Neutrophil (primary cell): Measurements from ENCODE around the gene TRPM7.

Source experiments
- H3K27ac ChIP-seq: fragments of 200-600 bp; sonication (generic); 2 replicates; pipeline ENCODE4 v1.5.1; 2016; ENCODE audit warnings: mild to moderate bottlenecking, moderate library complexity
- H3K27me3 ChIP-seq: fragments of 200-600 bp; sonication (generic); 2 replicates; pipeline ENCODE4 v1.6.0; 2016; ENCODE audit warnings: mild to moderate bottlenecking
- H3K36me3 ChIP-seq: fragments of 200-600 bp; sonication (generic); 2 replicates; pipeline ENCODE4 v1.5.1; 2017
- H3K4me1 ChIP-seq, 2 experiments: fragments of 200-600 bp in 1 of 2; sonication (generic) in 1 of 2; 1 replicate in 1 of 2; 2 replicates in 1 of 2; pipeline versions ENCODE4 v1.5.1 to v1.6.1; 2013 to 2016; ENCODE audit warnings: low read depth in 1 of 2, low read length in 1 of 2, mild to moderate bottlenecking in 1 of 2, moderate library complexity in 1 of 2; ENCODE audit not compliant: control insufficient read depth in 1 of 2, insufficient read depth in 1 of 2
- H3K4me3 ChIP-seq, 2 experiments: fragments of 200-600 bp in 1 of 2; sonication (generic) in 1 of 2; 1 replicate in 1 of 2; 2 replicates in 1 of 2; pipeline ENCODE4 v1.5.1; 2013 to 2016; ENCODE audit warnings: low read depth in 1 of 2, low read length in 1 of 2, mild to moderate bottlenecking in 1 of 2, moderate library complexity in 1 of 2
- H3K9me3 ChIP-seq: fragments of 200-600 bp; sonication (generic); 2 replicates; pipeline ENCODE4 v1.5.1; 2016
- TF ChIP-seq, protein P1 (sequence below): fragments of 200-600 bp; sonication (generic); IDR thresholded peaks from 2 replicates; pipeline ENCODE4 v1.5.1; 2016; ENCODE audit warnings: antibody characterized with exemption

TRPM7 gene

GRCh38 chr15:50558012-50558411, 128.6 kb downstream of the TRPM7 start:
- Histone ChIP-seq H3K27ac (no peak overlapping the region), H3K36me3 (peaks cover 5% of the 10 kb centered on the region), H3K4me3 (no peak overlapping the region), H3K4me1 (peaks cover 3 to 5% of the 10 kb centered on the region in 2 experiments), H3K9me3 (no peaks in the 10 kb centered on the region), H3K27me3 (no peaks in the 10 kb centered on the region)
- TF ChIP-seq, protein P1, sequence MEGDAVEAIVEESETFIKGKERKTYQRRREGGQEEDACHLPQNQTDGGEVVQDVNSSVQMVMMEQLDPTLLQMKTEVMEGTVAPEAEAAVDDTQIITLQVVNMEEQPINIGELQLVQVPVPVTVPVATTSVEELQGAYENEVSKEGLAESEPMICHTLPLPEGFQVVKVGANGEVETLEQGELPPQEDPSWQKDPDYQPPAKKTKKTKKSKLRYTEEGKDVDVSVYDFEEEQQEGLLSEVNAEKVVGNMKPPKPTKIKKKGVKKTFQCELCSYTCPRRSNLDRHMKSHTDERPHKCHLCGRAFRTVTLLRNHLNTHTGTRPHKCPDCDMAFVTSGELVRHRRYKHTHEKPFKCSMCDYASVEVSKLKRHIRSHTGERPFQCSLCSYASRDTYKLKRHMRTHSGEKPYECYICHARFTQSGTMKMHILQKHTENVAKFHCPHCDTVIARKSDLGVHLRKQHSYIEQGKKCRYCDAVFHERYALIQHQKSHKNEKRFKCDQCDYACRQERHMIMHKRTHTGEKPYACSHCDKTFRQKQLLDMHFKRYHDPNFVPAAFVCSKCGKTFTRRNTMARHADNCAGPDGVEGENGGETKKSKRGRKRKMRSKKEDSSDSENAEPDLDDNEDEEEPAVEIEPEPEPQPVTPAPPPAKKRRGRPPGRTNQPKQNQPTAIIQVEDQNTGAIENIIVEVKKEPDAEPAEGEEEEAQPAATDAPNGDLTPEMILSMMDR: no peak

DNA sequence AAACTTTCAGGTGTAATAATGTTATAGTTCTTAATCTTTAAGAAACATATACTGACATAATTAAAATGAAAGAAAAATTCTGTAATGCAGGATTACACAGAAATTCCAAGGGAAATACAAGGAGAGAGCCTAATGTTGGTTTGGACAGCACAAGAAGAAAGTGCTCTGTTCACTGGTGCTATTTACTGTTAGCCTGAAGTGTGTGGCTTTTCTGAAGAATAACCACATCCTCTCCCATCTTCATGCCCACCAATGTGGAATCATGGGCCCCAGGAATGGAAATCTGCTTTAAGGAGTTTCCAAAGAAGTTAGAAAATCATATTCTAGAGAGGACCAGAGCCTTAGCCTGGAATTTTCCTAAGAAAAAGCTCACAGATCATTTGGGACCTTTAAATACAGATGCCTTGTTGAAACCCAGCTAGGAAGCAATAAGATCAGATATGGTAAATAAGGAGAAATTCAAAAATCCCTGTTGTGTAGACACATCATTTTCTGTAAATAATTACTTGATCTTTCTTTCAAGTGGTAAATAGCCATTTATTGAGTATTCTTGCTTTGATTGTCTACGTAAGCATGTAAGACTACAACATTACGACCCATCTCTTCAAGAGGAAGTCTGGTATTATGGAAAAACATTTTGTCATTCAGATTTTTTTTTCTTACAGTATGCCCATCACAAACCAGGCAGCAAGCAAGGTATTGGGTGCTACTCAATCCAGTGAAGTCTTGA, 129.8 kb downstream of the TRPM7 start:
- TF ChIP-seq, protein P1: no peak
- H3K27ac ChIP-seq: no peak overlapping the region
- no peaks in the 10 kb centered on the region for H3K9me3 ChIP-seq
- no peaks in the 10 kb centered on the region for H3K4me1 ChIP-seq
- no peaks in the 10 kb centered on the region for H3K27me3 ChIP-seq
- peaks cover 5% of the 10 kb centered on the region for H3K36me3 ChIP-seq
- H3K4me3 ChIP-seq: no peak overlapping the region

DNA sequence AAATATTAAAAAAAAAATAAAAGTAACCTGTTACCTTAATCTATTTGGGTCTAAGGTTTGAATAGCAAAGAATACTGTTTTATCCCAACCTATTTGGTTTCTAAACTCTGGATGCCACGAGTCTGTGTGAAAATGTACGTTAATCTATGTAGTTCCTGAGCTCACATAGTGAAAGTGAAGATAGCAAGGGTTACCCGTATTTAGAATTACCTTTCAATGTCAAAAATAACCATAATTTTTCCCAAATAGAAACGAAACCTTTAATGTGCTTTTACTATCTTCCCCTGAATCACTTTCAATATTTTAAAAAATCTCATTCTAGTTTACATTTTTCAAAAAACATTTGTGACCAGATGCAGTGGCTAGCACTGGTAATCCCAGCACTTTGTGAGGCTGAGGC, 134.4 kb downstream of the TRPM7 start:
- TF ChIP-seq, protein P1: no peak
- Histone ChIP-seq H3K9me3 (no peaks in the 10 kb centered on the region), H3K27ac (no peak overlapping the region), H3K36me3 (no peaks in the 10 kb centered on the region), H3K4me3 (no peak overlapping the region), H3K27me3 (no peaks in the 10 kb centered on the region), H3K4me1 (no peaks in the 10 kb centered on the region)

DNA sequence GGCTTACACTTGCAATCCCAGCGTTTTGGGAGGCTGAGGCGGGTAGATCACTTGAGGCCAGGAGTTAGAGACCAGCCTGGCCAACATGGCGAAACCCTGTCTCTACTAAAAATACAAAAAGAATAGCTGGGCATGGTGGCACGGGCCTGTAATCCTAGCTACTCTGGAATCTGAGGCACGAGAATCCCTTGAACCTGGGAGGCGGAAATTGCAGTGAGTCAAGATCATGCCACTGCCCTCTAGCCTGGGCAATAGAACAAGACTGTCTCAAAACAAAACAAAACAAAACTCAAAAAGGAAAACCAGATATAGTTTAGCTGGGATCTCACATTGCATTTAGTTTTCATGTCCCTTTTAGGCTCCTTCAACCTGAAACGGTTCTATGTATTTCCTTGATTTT, 137.3 kb downstream of the TRPM7 start:
- no peak overlapping the region for H3K4me3 ChIP-seq
- TF ChIP-seq, protein P1: no peak

DNA sequence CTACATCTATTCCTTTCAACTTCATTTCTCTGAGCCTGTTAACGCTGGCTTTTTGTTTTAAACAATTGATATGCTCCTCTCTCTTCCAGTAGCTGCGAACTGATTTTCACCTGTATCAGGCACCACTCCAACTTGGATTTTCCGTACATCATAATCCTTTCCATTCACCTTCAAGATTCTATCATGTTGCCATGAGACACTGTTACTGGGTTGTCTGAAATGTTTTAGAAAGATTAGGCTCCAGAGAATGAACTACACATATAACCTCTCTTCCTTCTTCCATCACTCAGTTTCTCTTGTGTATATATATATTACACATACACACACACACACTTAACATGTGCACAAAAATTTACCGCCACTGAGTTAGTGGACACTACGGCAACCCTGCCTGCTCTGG, 140.0 kb downstream of the TRPM7 start, which contains the start of gene USP50:
Gene USP50, minus strand, starts transcription at position 101 of the 400 bp plus-strand sequence. CDS start 141 bp downstream, outside the sequence.
- Histone ChIP-seq H3K9me3 (no peaks in the 10 kb centered on the region), H3K27ac (no peak within 1 kb of the TSS), H3K27me3 (no peaks in the 10 kb centered on the region), H3K4me3 (no peak within 1 kb of the TSS), H3K36me3 (no peaks in the 10 kb centered on the region), H3K4me1 (no peaks in the 10 kb centered on the region)
- TF ChIP-seq, protein P1: no peak

More for the DNA sequence above, 137.3 kb downstream of the TRPM7 start:
- no peaks in the 10 kb centered on the region for H3K36me3 ChIP-seq
- no peaks in the 10 kb centered on the region for H3K4me1 ChIP-seq
- no peak overlapping the region for H3K27ac ChIP-seq
- no peaks in the 10 kb centered on the region for H3K27me3 ChIP-seq
- H3K9me3 ChIP-seq: no peaks in the 10 kb centered on the region
